Colonic mucosa (tissue), 4 donors: ENCODE measurements around the gene MSLN. TPM values are rescaled to one million over a fixed set of nuclear protein-coding genes. Genes with fewer than 3 reads are reported as not detected.

Experiments
- DNase-seq: peaks from one replicate; pipeline ENCODE4 v3.0.0-alpha.2; 2020
- H3K27ac ChIP-seq: fragments of 200-600 bp; one replicate; pipeline ENCODE4 v1.8.0; 2021
- H3K27me3 ChIP-seq: fragments of 200-600 bp; one replicate; pipeline ENCODE4 v1.8.0; 2021
- H3K36me3 ChIP-seq: fragments of 200-600 bp; one replicate; pipeline ENCODE4 v1.8.0; 2021
- H3K4me1 ChIP-seq: fragments of 200-600 bp; one replicate; pipeline ENCODE4 v1.8.0; 2021; ENCODE audit warnings: mild to moderate bottlenecking
- H3K4me3 ChIP-seq: fragments of 200-600 bp; one replicate; pipeline ENCODE4 v1.8.0; 2021
- H3K9ac ChIP-seq, 2 donors: one replicate each; pipeline ENCODE4 v1.7.0; 2013; ENCODE audit warnings: control low read depth in 2 of 2, low read depth in 2 of 2, low read length in 2 of 2
- H3K9me3 ChIP-seq: fragments of 200-600 bp; one replicate; pipeline ENCODE4 v1.8.0; 2021
- intact Hi-C: fragments of 100-400 bp; cut with DNase I; formaldehyde crosslinking; loops from one replicate; pipeline ENCODE4 v1.14.1; 2022
- total RNA-seq, 2 donors: library from RNA; stranded (reverse); fragmentation: NEBNext Ultra II Directional in 1 of 2; extraction: Animal tissue kit (Norgen Biotek cat#: 25700) in 1 of 2; gene quantifications; one replicate each; pipeline ENCODE4 v1.2.1, GENCODE V29; 2021
- TF ChIP-seq, protein P1 (sequence below): fragments of 200-600 bp; IDR thresholded peaks from one replicate; pipeline ENCODE4 v1.8.0; 2022; ENCODE audit warnings: antibody characterized with exemption, mild to moderate bottlenecking
- donor health status: healthy.
- donor health status: DM: no; HTN: no; CAD: no.
- donor health status: DM: no; HTN: no; CAD: no.

The MSLN gene
- total RNA-seq, 2 donors from 2014 or later: 1.4 to 1.8 TPM

DNA sequence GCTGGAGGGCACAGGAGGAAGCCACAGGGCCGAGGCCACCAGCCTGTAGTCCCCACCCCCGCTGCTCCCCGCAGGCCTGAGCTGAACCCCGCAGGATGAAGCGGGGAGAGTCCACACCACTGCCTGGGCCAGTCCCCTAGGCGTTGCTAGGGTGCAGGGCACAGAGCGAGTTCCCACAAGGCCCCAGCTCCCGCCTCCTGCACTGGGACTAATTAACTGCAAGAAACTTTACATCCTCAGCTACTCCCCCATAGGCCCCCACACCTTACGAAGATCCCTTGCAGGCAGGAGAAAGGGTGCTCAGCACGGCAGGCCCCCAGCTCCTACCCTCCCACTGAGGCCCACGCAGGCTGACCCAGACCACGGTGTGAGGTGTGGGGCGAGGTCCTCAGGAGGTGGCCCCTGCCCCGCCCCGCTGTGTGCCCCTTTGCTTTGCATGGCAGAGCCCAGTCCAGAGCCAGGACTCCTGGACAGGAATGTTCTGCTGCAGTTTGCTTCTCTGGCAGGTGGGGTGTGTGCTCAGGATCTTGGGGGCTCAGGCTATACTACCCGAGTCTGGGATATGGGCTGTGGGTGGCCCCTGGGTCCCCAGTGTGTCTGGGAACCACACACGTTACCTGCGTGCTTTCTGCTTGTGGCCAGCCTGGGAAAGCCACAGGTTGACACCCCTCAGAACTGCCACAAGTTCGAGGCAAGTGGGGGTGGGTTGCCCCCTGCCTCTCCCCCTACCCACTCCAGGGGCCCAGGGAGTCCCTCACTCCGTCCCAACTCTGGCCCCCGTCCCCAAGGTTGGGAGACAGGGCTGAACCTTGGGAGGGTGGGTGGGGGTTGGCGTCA is 38.8 kb downstream of the MSLN start:
- DNase-seq: no peak
- Histone ChIP-seq H3K9ac (no peak overlapping the region), H3K36me3 (no peaks in the 10 kb centered on the region), H3K9me3 (no peaks in the 10 kb centered on the region), H3K27me3 (peaks cover 36% of the 10 kb centered on the region), H3K27ac (no peak overlapping the region), H3K4me3 (no peak overlapping the region), H3K4me1 (no peaks in the 10 kb centered on the region)
- intact Hi-C loops: no loop called here
- TF ChIP-seq, protein P1, sequence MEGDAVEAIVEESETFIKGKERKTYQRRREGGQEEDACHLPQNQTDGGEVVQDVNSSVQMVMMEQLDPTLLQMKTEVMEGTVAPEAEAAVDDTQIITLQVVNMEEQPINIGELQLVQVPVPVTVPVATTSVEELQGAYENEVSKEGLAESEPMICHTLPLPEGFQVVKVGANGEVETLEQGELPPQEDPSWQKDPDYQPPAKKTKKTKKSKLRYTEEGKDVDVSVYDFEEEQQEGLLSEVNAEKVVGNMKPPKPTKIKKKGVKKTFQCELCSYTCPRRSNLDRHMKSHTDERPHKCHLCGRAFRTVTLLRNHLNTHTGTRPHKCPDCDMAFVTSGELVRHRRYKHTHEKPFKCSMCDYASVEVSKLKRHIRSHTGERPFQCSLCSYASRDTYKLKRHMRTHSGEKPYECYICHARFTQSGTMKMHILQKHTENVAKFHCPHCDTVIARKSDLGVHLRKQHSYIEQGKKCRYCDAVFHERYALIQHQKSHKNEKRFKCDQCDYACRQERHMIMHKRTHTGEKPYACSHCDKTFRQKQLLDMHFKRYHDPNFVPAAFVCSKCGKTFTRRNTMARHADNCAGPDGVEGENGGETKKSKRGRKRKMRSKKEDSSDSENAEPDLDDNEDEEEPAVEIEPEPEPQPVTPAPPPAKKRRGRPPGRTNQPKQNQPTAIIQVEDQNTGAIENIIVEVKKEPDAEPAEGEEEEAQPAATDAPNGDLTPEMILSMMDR: no peak

DNA sequence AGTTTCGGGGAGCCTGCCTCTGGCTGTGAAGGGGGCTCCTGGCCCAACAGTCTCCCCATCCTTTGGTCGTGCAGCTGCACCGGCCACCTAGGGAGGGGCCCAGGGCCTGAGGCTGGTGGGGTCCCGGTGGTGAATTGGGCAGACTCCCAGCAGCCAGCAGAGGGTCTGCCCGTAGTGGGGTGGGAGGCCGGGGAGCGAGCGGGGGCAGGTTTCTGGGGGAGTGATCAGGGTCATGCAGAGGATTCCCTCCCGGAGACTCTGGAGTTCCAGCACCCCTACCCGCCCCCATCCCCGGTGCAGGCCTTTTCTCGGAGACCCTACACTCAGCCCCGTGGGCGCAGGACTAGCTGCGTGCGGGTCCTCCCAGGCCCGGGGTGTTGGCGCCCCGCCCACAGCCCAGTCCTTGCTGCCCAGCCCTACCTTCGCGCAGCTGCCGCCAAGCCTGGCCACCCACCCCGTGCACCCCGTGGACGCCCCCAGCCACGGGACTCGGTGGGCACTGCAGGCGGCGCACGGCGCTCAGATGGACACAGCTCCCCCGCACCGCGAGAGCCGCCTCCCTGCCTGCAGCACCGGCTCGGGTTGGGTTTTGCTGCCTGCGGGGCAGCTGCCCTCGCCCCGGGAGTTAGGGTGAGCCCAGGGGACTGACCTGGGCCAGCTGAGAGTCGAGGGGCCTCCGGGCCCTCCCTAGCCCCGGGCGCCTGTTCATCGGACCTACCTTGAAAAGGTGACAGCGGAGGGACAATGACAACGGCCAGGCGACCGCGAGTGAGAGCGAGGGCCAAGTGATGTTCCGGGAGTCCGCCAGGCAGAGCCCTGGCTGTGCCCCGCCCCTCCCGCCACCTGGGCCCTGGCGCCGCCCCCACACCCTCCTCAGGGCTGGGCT is 39.7 kb downstream of the MSLN start, which contains the start of gene GNG13:
Gene GNG13 (minus strand): TSS at position 787 of the 886 bp plus-strand sequence. CDS start 1,657 bp downstream, outside the sequence.
- Histone ChIP-seq H3K36me3 (no peaks in the 10 kb centered on the region), H3K9me3 (no peaks in the 10 kb centered on the region), H3K9ac (no peak within 1 kb of the TSS), H3K27me3 (peaks cover 36% of the 10 kb centered on the region), H3K27ac (no peak within 1 kb of the TSS), H3K4me3 (no peak within 1 kb of the TSS), H3K4me1 (no peaks in the 10 kb centered on the region)
- no peak for DNase-seq
- intact Hi-C loops: no loop called here
- TF ChIP-seq, protein P1: no peak

DNA sequence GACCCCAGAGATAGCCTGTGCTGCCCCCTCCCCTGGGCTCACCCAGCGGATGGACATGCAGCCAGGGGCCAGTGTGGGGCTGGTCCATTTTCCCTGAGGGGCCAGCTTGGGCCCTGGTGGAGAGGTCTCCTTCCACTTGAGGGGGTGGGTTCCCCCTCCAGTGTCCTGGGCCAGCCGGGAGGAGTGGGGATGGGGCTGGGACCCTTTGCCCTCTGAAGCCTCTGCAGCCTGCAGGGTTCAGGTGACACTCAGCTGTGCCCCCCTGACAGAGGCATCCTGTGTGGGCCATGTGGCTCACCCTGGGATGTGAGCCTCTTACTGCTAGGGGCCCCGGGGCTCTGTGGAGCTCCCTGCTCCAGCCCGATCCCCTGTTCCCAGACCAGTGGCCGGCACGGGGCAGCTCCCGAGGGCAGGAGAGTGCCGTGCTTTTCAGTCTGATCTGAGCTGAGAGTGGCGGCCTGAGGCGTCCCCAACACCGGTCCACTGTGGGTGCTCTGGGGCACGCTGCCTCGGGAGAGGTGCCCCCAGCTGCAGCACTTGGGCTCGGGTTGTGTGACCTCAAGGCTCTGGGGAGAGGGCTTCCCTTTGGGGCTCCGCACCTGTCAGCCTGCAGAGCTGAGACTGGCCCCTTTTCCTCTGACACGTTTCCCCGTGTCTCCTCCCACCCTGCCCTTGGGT is 40.4 kb downstream of the MSLN start:
- intact Hi-C loops: no loop called here
- H3K27me3 ChIP-seq: peaks cover 36% of the 10 kb centered on the region
- H3K36me3 ChIP-seq: no peaks in the 10 kb centered on the region
- TF ChIP-seq, protein P1: no peak
- H3K4me1 ChIP-seq: no peaks in the 10 kb centered on the region
- no peak overlapping the region for H3K4me3 ChIP-seq
- H3K9me3 ChIP-seq: no peaks in the 10 kb centered on the region
- DNase-seq: no peak
- H3K27ac ChIP-seq: no peak overlapping the region
- no peak overlapping the region for H3K9ac ChIP-seq

DNA sequence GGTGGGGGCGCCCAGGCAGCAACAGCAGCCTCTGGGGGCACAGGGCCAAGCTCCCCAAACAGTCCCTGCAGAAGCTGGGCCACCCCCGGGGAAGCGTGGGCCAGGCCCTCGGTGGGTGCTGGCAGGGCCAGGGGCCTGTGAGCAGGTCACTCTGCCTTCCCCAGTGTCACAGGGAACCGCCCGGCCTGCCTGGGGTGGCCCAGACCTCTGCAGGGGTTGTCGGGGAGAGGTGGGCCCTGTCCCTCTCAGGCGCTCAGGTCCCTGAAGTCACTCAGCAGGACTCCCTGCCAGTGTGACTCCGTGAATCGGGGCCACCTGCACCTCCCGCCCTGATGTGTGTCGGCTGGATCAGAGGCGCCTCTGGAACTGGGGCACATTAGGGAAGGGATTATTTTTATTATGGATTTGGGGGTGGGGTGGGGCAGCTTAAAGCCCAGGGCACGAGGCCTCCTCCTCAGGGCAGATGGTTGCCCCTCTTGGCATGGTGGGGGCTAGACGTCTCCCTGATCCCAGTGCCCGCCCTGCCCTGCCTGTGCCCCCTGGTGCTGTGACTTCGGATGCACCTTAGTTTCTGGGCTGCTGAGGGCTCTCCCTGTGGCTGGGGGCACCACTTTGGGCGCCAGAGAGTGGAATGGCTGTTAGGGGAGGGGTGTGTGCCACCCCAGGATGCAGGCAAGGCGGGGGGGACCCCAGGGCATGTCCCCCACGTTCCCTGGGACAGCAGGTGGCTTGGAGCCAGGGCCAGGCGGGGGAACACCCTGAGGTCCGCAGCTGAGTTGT is 41.2 kb downstream of the MSLN start:
- Histone ChIP-seq H3K27me3 (peaks cover 36% of the 10 kb centered on the region), H3K36me3 (no peaks in the 10 kb centered on the region), H3K27ac (no peak overlapping the region), H3K4me1 (no peaks in the 10 kb centered on the region), H3K9me3 (no peaks in the 10 kb centered on the region), H3K4me3 (no peak overlapping the region), H3K9ac (no peak overlapping the region)
- intact Hi-C loops: no loop called here
- TF ChIP-seq, protein P1: no peak
- DNase-seq: no peak
